ENCODE data around the gene AKAP9.
"Not testable (repeated sequence)": the region's sequence is repeated elsewhere in the genome, so short reads cannot be mapped to it uniquely, and the experiment has no call there.

Gene AKAP9

DNA sequence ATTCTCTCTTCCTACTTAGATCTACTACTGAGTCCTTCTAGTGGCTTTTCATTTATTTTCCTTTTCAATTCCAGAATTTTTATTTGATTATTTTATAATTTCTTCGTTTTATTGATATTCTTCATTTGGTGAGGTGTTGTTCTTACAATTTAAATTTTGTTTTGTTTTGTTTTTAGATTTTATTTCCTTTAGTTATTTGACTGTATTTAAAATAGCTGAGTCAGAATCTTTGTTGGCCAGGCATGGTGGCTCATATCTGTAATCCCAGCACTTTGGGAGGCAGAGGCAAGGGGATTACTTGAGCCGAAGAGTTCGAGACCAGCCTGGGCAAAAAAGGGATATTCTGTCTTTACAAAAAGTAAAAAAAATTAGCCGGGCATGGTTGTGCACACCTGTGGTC, 36.1 kb downstream of the AKAP9 start:
- Histone ChIP-seq H4K20me1 (ENCODE audit: control insufficient read depth, insufficient read depth, low read depth, low read length) (no peaks in the 10 kb centered on the region), H3K4me1 (ENCODE audit: control insufficient read depth, low read length) (no peaks in the 10 kb centered on the region), H3K36me3 (ENCODE audit: control insufficient read depth, low read length) (peaks cover 22% of the 10 kb centered on the region), H3K4me3 (ENCODE audit: low read length) (no peak overlapping the region), H3K4me2 (ENCODE audit: low read length) (no peak overlapping the region), H3K9me2 (replicated peaks; ENCODE audit: control insufficient read depth, low read length) (no peaks in the 10 kb centered on the region), H3K27me3 (ENCODE audit: control insufficient read depth, low read length) (no peaks in the 10 kb centered on the region), H3K27ac (ENCODE audit: low read depth, low read length) (no peak overlapping the region), H3K9me3 (ENCODE audit: control insufficient read depth, insufficient read depth, low read length) (no peaks in the 10 kb centered on the region), H3F3A (ENCODE audit: control insufficient read depth, insufficient read depth) (peaks cover 9% of the 10 kb centered on the region; the same call in 1 of the 2 replicates), H3K79me2 (ENCODE audit: control insufficient read depth, low read length) (peaks cover 10% of the 10 kb centered on the region)
- TF ChIP-seq EZH2phosphoT487 (IDR thresholded peaks at IDR 0.05; ENCODE audit: borderline replicate concordance, low read length): no peak
- TF ChIP-seq, protein P1, sequence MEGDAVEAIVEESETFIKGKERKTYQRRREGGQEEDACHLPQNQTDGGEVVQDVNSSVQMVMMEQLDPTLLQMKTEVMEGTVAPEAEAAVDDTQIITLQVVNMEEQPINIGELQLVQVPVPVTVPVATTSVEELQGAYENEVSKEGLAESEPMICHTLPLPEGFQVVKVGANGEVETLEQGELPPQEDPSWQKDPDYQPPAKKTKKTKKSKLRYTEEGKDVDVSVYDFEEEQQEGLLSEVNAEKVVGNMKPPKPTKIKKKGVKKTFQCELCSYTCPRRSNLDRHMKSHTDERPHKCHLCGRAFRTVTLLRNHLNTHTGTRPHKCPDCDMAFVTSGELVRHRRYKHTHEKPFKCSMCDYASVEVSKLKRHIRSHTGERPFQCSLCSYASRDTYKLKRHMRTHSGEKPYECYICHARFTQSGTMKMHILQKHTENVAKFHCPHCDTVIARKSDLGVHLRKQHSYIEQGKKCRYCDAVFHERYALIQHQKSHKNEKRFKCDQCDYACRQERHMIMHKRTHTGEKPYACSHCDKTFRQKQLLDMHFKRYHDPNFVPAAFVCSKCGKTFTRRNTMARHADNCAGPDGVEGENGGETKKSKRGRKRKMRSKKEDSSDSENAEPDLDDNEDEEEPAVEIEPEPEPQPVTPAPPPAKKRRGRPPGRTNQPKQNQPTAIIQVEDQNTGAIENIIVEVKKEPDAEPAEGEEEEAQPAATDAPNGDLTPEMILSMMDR (IDR thresholded peaks at IDR 0.05; ENCODE audit: low read depth, low read length, poor library complexity, severe bottlenecking): no peak

DNA sequence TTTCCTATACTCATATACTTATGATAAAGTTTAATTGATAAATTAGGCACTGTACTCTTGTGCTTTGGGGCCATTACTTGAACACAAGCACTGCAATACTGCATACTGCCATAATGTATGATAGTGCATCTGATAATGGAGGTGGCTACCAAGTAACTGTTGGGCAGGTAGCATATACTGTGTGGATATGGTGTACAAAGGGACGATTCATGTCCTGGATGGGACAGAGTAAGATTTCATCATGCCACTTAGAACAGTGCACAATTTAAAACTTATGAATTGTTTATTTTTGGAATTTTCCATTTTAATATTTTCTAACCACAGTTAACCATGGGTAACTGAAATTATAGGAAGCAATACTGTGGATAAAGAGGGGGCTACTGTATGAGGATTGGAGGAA, 38.9 kb downstream of the AKAP9 start:
- no peaks in the 10 kb centered on the region for H3K4me1 ChIP-seq (ENCODE audit: control insufficient read depth, low read length)
- no peak overlapping the region for H3K4me2 ChIP-seq (ENCODE audit: low read length)
- H3F3A ChIP-seq (ENCODE audit: control insufficient read depth, insufficient read depth): peaks cover 7% of the 10 kb centered on the region; the same call in 1 of the 2 replicates
- TF ChIP-seq, protein P1 (IDR thresholded peaks at IDR 0.05; ENCODE audit: low read depth, low read length, poor library complexity, severe bottlenecking): no peak
- no peak for TF ChIP-seq EZH2phosphoT487 (IDR thresholded peaks at IDR 0.05; ENCODE audit: borderline replicate concordance, low read length)
- no peaks in the 10 kb centered on the region for H3K27me3 ChIP-seq (ENCODE audit: control insufficient read depth, low read length)
- H3K36me3 ChIP-seq (ENCODE audit: control insufficient read depth, low read length): peaks cover 20% of the 10 kb centered on the region
- H3K9me3 ChIP-seq (ENCODE audit: control insufficient read depth, insufficient read depth, low read length): no peaks in the 10 kb centered on the region
- no peak overlapping the region for H3K4me3 ChIP-seq (ENCODE audit: low read length)
- no peak overlapping the region for H3K27ac ChIP-seq (ENCODE audit: low read depth, low read length)
- no peaks in the 10 kb centered on the region for H3K9me2 ChIP-seq (replicated peaks; ENCODE audit: control insufficient read depth, low read length)
- no peaks in the 10 kb centered on the region for H3K79me2 ChIP-seq (ENCODE audit: control insufficient read depth, low read length)
- H4K20me1 ChIP-seq (ENCODE audit: control insufficient read depth, insufficient read depth, low read depth, low read length): no peaks in the 10 kb centered on the region

DNA sequence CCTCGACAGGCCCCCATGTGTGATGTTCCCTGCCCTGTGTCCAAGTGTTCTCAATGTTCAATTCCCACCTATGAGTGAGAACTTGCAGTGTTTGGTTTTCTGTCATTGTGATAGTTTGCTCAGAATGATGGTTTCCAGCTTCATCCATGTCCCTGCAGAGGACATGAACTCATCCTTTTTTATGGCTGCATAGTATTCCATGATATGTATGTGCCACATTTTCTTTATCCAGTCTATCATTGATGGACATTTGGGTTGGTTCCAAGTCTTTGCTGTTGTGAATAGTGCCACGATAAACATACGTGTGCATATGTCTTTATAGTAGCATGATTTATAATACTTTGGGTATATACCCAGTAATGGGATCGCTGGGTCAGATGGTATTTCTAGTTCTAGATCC, 41.7 kb downstream of the AKAP9 start:
- not testable (repeated sequence) for H3K4me2 ChIP-seq (ENCODE audit: low read length); H3K4me1 ChIP-seq (ENCODE audit: control insufficient read depth, low read length); H3K79me2 ChIP-seq (ENCODE audit: control insufficient read depth, low read length); H3K27ac ChIP-seq (ENCODE audit: low read depth, low read length); H3K9me3 ChIP-seq (ENCODE audit: control insufficient read depth, insufficient read depth, low read length); H4K20me1 ChIP-seq (ENCODE audit: control insufficient read depth, insufficient read depth, low read depth, low read length); H3K27me3 ChIP-seq (ENCODE audit: control insufficient read depth, low read length); H3K9me2 ChIP-seq (replicated peaks; ENCODE audit: control insufficient read depth, low read length); H3F3A ChIP-seq (ENCODE audit: control insufficient read depth, insufficient read depth); H3K4me3 ChIP-seq (ENCODE audit: low read length)
- peaks cover 21% of the 10 kb centered on the region for H3K36me3 ChIP-seq (ENCODE audit: control insufficient read depth, low read length)

DNA sequence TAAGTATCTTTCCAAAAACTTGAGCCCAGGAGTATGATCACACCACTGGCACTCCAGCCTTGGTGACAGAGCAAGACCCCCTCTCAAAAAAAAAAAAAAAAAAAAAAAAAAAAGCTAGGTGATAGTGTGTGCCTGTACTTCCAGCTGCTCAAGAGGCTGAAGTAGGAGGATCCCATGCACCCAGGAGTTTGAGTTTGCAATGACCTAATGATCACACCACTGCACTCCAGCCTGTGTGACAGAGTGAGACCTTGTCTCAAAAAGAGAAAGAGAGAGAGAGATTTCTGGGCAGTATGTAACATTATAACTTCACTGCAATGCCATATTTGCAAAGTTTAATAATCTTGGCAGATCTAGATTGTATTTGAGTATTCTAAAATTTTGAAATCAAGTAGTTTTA, 47.6 kb downstream of the AKAP9 start:
- H4K20me1 ChIP-seq (ENCODE audit: control insufficient read depth, insufficient read depth, low read depth, low read length): no peaks in the 10 kb centered on the region
- peaks cover 8% of the 10 kb centered on the region for H3K79me2 ChIP-seq (ENCODE audit: control insufficient read depth, low read length)

More for the DNA sequence above, 47.6 kb downstream of the AKAP9 start:
- H3K27ac ChIP-seq (ENCODE audit: low read depth, low read length): no peak overlapping the region
- no peaks in the 10 kb centered on the region for H3K9me3 ChIP-seq (ENCODE audit: control insufficient read depth, insufficient read depth, low read length)
- no peak overlapping the region for H3K4me2 ChIP-seq (ENCODE audit: low read length)
- TF ChIP-seq, protein P1 (IDR thresholded peaks at IDR 0.05; ENCODE audit: low read depth, low read length, poor library complexity, severe bottlenecking): no peak
- no peak for TF ChIP-seq EZH2phosphoT487 (IDR thresholded peaks at IDR 0.05; ENCODE audit: borderline replicate concordance, low read length)
- H3K36me3 ChIP-seq (ENCODE audit: control insufficient read depth, low read length): peaks cover 10% of the 10 kb centered on the region
- no peaks in the 10 kb centered on the region for H3F3A ChIP-seq (ENCODE audit: control insufficient read depth, insufficient read depth)
- no peaks in the 10 kb centered on the region for H3K9me2 ChIP-seq (replicated peaks; ENCODE audit: control insufficient read depth, low read length)
- no peaks in the 10 kb centered on the region for H3K27me3 ChIP-seq (ENCODE audit: control insufficient read depth, low read length)
- H3K4me3 ChIP-seq (ENCODE audit: low read length): no peak overlapping the region
- peaks cover 3% of the 10 kb centered on the region for H3K4me1 ChIP-seq (ENCODE audit: control insufficient read depth, low read length)
